HG02642 (cell line): ENCODE measurements around the gene DNPEP.
"Not testable (repeated sequence)": the region's sequence is repeated elsewhere in the genome, so short reads cannot be mapped to it uniquely, and the experiment has no call there.

Source experiments
- ATAC-seq: cut with Tn5 transposase; IDR thresholded peaks from one replicate; pipeline ENCODE4 v1.9.1; 2021; ENCODE audit warnings: mild to moderate bottlenecking; ENCODE audit not compliant: unreplicated experiment, poor library complexity

DNPEP gene

GRCh38 chr2:219419331-219420197, 31.9 kb upstream of the DNPEP start:
- no peak for ATAC-seq

GRCh38 chr2:219419012-219419324, 31.3 kb upstream of the DNPEP start:
- ATAC-seq: no peak

- no peak for ATAC-seq
These were observed 30.7 kb upstream of the DNPEP start, which contains the start of gene DES for GRCh38 chr2:219418155-219419011. DES (plus strand) TSS chr2:219418377; CDS start chr2:219418463, 86 bp downstream.

- no peak for ATAC-seq
These were observed 29.7 kb upstream of the DNPEP start for GRCh38 chr2:219417374-219417773.

GRCh38 chr2:219416938-219417337, 29.2 kb upstream of the DNPEP start:
- no peak for ATAC-seq

GRCh38 chr2:219416235-219416602, 28.5 kb upstream of the DNPEP start:
- no peak for ATAC-seq

- no peak for ATAC-seq
These were observed 28.0 kb upstream of the DNPEP start for GRCh38 chr2:219415580-219416234.

GRCh38 chr2:219414857-219415256, 27.1 kb upstream of the DNPEP start:
- no peak for ATAC-seq

- no peak for ATAC-seq
These were observed 22.7 kb upstream of the DNPEP start for GRCh38 chr2:219410390-219410789.

- no peak for ATAC-seq
These were observed 21.9 kb upstream of the DNPEP start for GRCh38 chr2:219409619-219410018.

GRCh38 chr2:219408631-219409030, 20.9 kb upstream of the DNPEP start:
- no peak for ATAC-seq

GRCh38 chr2:219408204-219408603, 20.5 kb upstream of the DNPEP start:
- no peak for ATAC-seq

- not testable (repeated sequence) for ATAC-seq
These were observed 19.6 kb upstream of the DNPEP start for GRCh38 chr2:219407343-219407742.

- no peak for ATAC-seq
These were observed 19.1 kb upstream of the DNPEP start for GRCh38 chr2:219406861-219407230.

GRCh38 chr2:219405958-219406860, 18.5 kb upstream of the DNPEP start:
- ATAC-seq: no peak

GRCh38 chr2:219405451-219405850, 17.7 kb upstream of the DNPEP start:
- no peak for ATAC-seq

- ATAC-seq: no peak
These were observed 17.2 kb upstream of the DNPEP start for GRCh38 chr2:219404954-219405353.

GRCh38 chr2:219404291-219404910, 16.7 kb upstream of the DNPEP start:
- no peak for ATAC-seq

- no peak for ATAC-seq
These were observed 16.1 kb upstream of the DNPEP start for GRCh38 chr2:219403861-219404260.
